DND-41 (cell line): Measurements from ENCODE around the gene CALN1.

Experiments
- EZH2 ChIP-seq: IDR thresholded peaks from 3 replicates; pipeline ENCODE4 v1.6.1; 2012; ENCODE audit warnings: borderline replicate concordance, low read depth, mild to moderate bottlenecking, moderate library complexity, low read length, inconsistent platforms; ENCODE audit not compliant: severe bottlenecking
- TF ChIP-seq, protein P1 (sequence below): IDR thresholded peaks from 2 replicates; pipeline ENCODE4 v1.5.1; 2012; ENCODE audit warnings: borderline replicate concordance, low read length, moderate library complexity, mild to moderate bottlenecking; ENCODE audit not compliant: poor library complexity, severe bottlenecking; ENCODE audit errors: extremely low read depth

GRCh38 chr7:72254455-72254854 lies 157.7 kb downstream of the CALN1 start:
- TF ChIP-seq, protein P1, sequence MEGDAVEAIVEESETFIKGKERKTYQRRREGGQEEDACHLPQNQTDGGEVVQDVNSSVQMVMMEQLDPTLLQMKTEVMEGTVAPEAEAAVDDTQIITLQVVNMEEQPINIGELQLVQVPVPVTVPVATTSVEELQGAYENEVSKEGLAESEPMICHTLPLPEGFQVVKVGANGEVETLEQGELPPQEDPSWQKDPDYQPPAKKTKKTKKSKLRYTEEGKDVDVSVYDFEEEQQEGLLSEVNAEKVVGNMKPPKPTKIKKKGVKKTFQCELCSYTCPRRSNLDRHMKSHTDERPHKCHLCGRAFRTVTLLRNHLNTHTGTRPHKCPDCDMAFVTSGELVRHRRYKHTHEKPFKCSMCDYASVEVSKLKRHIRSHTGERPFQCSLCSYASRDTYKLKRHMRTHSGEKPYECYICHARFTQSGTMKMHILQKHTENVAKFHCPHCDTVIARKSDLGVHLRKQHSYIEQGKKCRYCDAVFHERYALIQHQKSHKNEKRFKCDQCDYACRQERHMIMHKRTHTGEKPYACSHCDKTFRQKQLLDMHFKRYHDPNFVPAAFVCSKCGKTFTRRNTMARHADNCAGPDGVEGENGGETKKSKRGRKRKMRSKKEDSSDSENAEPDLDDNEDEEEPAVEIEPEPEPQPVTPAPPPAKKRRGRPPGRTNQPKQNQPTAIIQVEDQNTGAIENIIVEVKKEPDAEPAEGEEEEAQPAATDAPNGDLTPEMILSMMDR: no peak
- TF ChIP-seq EZH2: no peak
